Measurements from ENCODE around the gene DOCK11.

The DOCK11 gene

GRCh38 chrX:118534716-118535493, 39.3 kb downstream of the DOCK11 start:
- DNase-seq = no peak

- no peak for DNase-seq
Observed at GRCh38 chrX:118536204-118536603, 40.6 kb downstream of the DOCK11 start.

GRCh38 chrX:118536687-118537461, 41.3 kb downstream of the DOCK11 start:
- DNase-seq = peak; percentile 21

- DNase-seq = no peak
Observed at GRCh38 chrX:118538386-118538785, 42.8 kb downstream of the DOCK11 start.

GRCh38 chrX:118540342-118540741, 44.7 kb downstream of the DOCK11 start:
- no peak for DNase-seq

- DNase-seq = no peak
Observed at GRCh38 chrX:118541482-118541881, 45.9 kb downstream of the DOCK11 start.

- no peak for DNase-seq
Observed at GRCh38 chrX:118545510-118545909, 49.9 kb downstream of the DOCK11 start.

GRCh38 chrX:118548841-118549240, 53.2 kb downstream of the DOCK11 start:
- DNase-seq = no peak

GRCh38 chrX:118550792-118551191, 55.2 kb downstream of the DOCK11 start:
- no peak for DNase-seq

- DNase-seq = no peak
Observed at GRCh38 chrX:118551426-118551825, 55.8 kb downstream of the DOCK11 start.

- DNase-seq = no peak
Observed at GRCh38 chrX:118552121-118552900, 56.7 kb downstream of the DOCK11 start.

GRCh38 chrX:118553042-118553710, 57.6 kb downstream of the DOCK11 start:
- DNase-seq = no peak

- DNase-seq = no peak
Observed at GRCh38 chrX:118554511-118554910, 58.9 kb downstream of the DOCK11 start.

GRCh38 chrX:118558926-118559325, 63.3 kb downstream of the DOCK11 start:
- DNase-seq = no peak

- no peak for DNase-seq
Observed at GRCh38 chrX:118560489-118560888, 64.9 kb downstream of the DOCK11 start.

- no peak for DNase-seq
Observed at GRCh38 chrX:118562582-118563164, 67.1 kb downstream of the DOCK11 start.

- no peak for DNase-seq
Observed at GRCh38 chrX:118564498-118564897, 68.9 kb downstream of the DOCK11 start.

GRCh38 chrX:118565853-118566252, 70.2 kb downstream of the DOCK11 start:
- DNase-seq = no peak

GRCh38 chrX:118566359-118566758, 70.7 kb downstream of the DOCK11 start:
- no peak for DNase-seq

GRCh38 chrX:118569676-118570075, 74.1 kb downstream of the DOCK11 start:
- DNase-seq = no peak

- DNase-seq = no peak
Observed at GRCh38 chrX:118570209-118570608, 74.6 kb downstream of the DOCK11 start.

- DNase-seq = no peak
Observed at GRCh38 chrX:118571836-118572235, 76.2 kb downstream of the DOCK11 start.

GRCh38 chrX:118574666-118575065, 79.1 kb downstream of the DOCK11 start:
- DNase-seq = no peak

All from stimulated activated CD4-positive, alpha-beta T cell treated with anti-CD3 and anti-CD28 coated beads, Interleukin-4, amount 100 ng/mL, for 1 hour (primary cell).